Measurements from ENCODE around the gene GPR137B.

Gene GPR137B

GRCh38 chr1:236112332-236112627 is 30.1 kb upstream of the GPR137B start:
- no peak for DNase-seq (ENCODE audit: extremely low read depth, insufficient read length)
- H3K36me3 ChIP-seq (ENCODE audit: control insufficient read depth, insufficient read depth, low read length) = no peaks in the 10 kb centered on the region
- no peaks in the 10 kb centered on the region for H3K27me3 ChIP-seq (replicated peaks; ENCODE audit: control insufficient read depth, insufficient read depth, low read length)
- TF ChIP-seq CTCF (IDR thresholded peaks at IDR 0.05; ENCODE audit: insufficient read depth, low read length, poor library complexity, severe bottlenecking) = no peak
- no peak overlapping the region for H3K4me3 ChIP-seq (replicated peaks; ENCODE audit: low read depth, low read length)

DNA sequence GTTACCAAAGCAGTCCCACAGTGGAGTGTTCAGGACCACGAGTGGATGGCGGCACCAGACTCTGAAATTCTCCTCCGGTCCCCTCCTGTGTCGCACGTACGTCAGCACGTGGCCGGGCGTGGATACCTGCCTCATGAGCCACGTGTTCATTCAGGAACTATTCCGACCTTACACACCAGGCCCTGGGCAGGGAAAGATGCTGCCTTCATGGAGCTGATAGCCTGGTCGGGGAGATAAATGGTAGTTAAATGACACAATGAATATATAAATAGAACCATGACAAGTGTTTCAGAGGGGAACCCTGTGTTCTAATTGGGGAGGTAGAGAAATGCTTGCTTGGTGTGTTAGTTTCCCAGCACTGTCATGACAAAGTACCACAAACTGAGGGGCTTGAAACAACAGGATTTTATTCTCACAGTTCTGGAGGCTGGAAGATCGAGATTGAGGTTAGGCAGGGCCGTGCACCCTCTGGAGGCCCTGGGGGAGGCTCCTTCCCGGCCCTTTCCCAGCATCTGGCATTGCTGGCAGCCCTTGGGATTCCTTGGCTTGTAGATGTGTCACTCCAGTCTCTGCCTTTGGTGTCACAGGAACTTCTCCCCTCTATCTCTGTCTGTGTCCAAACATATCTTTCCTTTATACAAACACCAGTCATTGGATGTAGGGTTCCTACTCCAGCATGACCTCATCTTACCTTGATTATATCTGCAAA is 28.9 kb upstream of the GPR137B start:
- no peak overlapping the region for H3K4me3 ChIP-seq (replicated peaks; ENCODE audit: low read depth, low read length)
- no peak for DNase-seq (ENCODE audit: extremely low read depth, insufficient read length)
- H3K36me3 ChIP-seq (ENCODE audit: control insufficient read depth, insufficient read depth, low read length) = no peaks in the 10 kb centered on the region
- TF ChIP-seq CTCF (IDR thresholded peaks at IDR 0.05; ENCODE audit: insufficient read depth, low read length, poor library complexity, severe bottlenecking) = no peak
- H3K27me3 ChIP-seq (replicated peaks; ENCODE audit: control insufficient read depth, insufficient read depth, low read length) = no peaks in the 10 kb centered on the region

DNA sequence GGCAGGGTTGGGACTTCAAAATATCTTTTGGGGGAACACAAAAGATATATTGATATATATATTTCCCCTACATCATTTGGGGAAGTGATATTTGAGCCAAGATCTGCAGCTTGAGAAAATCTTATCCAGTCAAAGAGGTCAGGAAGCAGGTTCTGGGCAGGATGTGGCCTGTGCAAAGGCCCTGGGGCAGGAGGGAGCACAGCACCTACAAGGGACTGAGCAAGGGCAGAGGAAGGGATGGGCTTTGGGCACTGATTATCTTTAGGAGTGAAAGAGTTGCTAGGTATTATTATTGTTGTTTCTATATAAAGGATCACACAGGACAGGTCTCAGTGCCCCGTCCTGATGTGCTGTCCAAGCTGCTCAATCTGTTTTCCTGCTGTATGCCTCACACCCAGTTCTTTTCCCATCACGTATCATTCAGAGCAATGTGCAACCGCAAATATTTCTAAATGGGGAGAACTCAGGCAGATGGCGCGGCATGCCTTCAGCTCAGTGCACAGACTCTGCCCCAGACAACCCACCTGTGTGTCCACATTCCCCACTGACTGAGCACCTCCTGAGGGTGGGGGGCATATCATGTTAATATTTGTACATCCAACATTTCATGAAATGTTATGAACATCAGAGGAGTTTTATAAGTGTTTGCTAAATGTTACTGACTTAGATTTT is 28.1 kb upstream of the GPR137B start:
- Histone ChIP-seq H3K4me3 (replicated peaks; ENCODE audit: low read depth, low read length) (no peak overlapping the region), H3K27me3 (replicated peaks; ENCODE audit: control insufficient read depth, insufficient read depth, low read length) (no peaks in the 10 kb centered on the region), H3K36me3 (ENCODE audit: control insufficient read depth, insufficient read depth, low read length) (no peaks in the 10 kb centered on the region)
- no peak for DNase-seq (ENCODE audit: extremely low read depth, insufficient read length)
- TF ChIP-seq CTCF (IDR thresholded peaks at IDR 0.05; ENCODE audit: insufficient read depth, low read length, poor library complexity, severe bottlenecking) = no peak

GRCh38 chr1:236117710-236118109 is 24.6 kb upstream of the GPR137B start:
- H3K4me3 ChIP-seq (replicated peaks; ENCODE audit: low read depth, low read length) = no peak overlapping the region
- TF ChIP-seq CTCF (IDR thresholded peaks at IDR 0.05; ENCODE audit: insufficient read depth, low read length, poor library complexity, severe bottlenecking) = no peak
- DNase-seq (ENCODE audit: extremely low read depth, insufficient read length) = no peak
- H3K27me3 ChIP-seq (replicated peaks; ENCODE audit: control insufficient read depth, insufficient read depth, low read length) = no peaks in the 10 kb centered on the region
- no peaks in the 10 kb centered on the region for H3K36me3 ChIP-seq (ENCODE audit: control insufficient read depth, insufficient read depth, low read length)

- TF ChIP-seq CTCF (IDR thresholded peaks at IDR 0.05; ENCODE audit: insufficient read depth, low read length, poor library complexity, severe bottlenecking) = no peak
- DNase-seq (ENCODE audit: extremely low read depth, insufficient read length) = no peak
- Histone ChIP-seq H3K36me3 (ENCODE audit: control insufficient read depth, insufficient read depth, low read length) (no peaks in the 10 kb centered on the region), H3K27me3 (replicated peaks; ENCODE audit: control insufficient read depth, insufficient read depth, low read length) (no peaks in the 10 kb centered on the region), H3K4me3 (replicated peaks; ENCODE audit: low read depth, low read length) (no peak overlapping the region)
Observed at GRCh38 chr1:236119943-236120484, 22.3 kb upstream of the GPR137B start.
